NCI-H2171 (cell line): ENCODE data around the gene ABHD6.
"Not testable (repeated sequence)": the region's sequence is repeated elsewhere in the genome, so short reads cannot be mapped to it uniquely, and the experiment has no call there.

Source experiments
- DNase-seq: peaks from one replicate; lab custom pipeline; 2025; lab: John Stamatoyannopoulos, UW

ABHD6 gene

DNA sequence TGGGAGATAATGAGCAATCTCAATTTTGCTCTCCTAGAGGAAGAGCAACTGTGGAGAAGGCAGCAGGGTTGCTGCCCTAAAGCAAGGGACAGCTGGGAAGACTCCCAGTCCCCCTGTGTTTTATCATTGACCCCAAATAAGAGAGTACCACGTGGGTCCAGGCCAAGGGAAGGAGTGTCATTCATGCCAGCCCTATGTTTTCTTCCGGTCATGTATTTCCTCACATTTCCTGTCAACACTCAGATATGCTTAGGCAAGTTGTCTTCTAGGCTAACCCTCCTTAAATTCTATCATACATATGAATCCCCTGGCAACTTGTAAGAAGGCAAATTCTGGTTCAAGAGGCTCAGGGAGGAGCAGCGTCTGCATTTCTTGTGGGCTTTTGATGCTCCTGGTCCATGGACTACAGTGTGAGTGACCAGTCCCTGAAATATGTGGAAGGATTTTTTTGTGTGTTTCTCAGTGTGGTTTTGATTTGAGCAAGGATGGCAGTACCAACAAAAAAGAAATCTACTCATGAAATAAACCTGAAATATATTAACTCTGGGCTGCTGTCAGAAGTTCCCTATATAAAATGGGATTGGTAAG lies 36.5 kb downstream of the ABHD6 start:
- DNase-seq = no peak

DNA sequence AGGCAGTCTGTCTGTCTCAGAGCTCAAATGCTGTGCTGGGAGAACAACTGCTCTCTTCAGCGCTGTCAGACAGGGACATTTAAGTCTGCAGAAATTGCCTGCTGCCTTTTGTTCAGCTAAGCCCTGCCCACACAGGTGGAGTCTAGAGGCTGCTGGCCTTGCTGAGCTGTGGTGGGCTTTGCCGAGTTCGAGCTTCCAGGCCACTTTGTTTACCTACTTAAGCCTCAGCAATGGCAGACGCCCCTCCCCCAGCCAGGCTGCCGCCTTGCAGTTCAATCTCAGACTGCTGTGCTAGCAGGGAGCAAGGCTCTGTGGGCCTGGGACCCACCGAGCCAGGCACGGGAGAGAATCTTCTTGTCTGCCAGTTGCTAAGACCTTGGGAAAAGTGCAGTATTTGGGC lies 43.5 kb downstream of the ABHD6 start:
- DNase-seq = no peak

DNA sequence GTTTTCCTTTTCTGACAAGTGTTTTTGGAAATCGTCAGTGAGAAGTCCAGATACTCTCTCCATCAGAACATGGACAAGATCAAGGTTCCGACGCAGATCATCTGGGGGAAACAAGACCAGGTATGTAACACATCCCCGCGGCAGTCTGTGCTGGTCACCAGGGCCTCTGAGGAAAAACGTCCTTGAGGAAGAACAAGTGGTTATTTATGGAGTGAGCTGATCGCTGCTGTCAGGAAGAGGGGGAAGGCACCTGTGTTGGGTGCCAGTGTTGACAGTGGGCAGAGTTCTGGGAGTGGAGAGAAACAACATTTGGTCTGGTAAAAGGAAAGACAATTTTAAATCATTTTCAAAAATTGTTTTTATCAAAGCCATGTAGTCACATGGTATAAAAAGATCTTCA lies 47.7 kb downstream of the ABHD6 start:
- DNase-seq = no peak

DNA sequence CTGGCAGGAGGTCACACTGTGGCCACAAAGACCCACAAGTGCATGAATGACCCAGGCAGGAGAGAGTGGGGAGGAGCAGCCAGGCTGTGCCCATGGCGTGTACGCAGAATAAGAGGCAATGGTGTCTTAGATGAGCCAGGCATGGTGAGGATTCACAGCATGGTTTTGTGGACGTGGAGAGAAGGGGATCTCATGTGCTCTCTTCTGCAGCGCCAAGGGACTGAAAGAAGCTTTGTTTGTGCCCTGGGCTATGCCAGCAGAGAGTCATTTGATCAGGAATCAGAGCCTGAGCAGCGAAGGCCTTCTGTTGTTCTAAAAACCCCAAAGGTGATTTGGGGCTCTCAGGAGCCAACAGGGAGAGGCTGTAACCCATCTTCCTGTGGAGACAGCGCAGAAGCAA lies 49.8 kb downstream of the ABHD6 start:
- no peak for DNase-seq

DNA sequence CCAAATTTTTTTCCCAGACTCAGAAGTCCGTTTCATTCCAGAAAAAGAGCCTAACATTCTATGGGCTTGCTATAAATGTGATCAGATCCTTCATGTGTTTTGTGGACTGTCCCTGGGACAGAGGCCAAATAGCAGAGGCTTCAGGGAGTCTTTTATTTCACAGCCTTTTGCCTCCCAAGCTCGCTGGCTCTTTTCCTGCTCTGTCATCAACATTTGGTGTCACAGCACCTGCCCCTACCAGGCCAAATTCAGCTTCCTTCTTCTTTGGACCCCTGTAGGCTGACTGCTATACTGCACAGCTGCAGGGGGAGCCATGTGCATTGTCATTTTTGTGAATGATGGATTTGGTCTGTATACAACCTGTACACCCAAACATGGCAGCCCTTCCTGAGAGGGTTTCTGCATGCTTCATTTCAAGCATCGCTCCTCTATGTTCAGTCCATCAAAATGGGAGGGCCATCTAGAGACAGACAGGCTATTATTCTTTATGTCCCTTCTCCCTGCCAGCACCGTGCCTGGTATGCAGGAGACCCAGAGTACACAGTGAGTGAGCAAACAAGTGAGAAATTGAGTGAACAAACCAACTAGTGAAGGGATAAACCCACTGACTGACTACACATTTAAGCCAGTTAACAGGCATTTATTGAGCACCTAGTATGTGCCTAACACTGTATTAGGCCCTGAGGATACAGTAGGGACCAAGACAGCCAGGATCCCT lies 50.6 kb downstream of the ABHD6 start:
- DNase-seq = no peak

DNA sequence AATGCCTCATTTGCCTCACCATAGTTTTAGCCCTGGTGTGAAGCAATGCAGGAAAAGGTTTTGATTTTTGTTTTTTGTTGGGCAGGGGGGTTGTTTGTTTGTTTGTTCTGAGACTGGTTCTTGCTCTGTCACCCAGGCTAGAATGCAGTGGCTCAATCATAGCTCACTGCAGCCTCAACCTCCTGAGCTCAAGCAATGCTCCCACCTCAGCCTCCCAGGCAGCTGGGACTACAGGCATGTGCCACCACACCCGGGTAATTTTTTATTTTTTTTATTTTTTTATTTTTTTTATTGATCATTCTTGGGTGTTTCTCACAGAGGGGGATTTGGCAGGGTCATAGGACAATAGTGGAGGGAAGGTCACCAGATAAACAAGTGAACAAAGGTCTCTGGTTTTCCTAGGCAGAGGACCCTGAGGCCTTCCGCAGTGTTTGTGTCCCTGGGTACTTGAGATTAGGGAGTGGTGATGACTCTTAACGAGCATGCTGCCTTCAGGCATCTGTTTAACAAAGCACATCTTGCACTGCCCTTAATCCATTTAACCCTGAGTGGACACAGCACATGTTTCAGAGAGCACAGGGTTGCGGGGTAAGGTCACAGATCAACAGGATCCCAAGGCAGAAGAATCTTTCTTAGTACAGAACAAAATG lies 51.5 kb downstream of the ABHD6 start:
- DNase-seq = not testable (repeated sequence)

DNA sequence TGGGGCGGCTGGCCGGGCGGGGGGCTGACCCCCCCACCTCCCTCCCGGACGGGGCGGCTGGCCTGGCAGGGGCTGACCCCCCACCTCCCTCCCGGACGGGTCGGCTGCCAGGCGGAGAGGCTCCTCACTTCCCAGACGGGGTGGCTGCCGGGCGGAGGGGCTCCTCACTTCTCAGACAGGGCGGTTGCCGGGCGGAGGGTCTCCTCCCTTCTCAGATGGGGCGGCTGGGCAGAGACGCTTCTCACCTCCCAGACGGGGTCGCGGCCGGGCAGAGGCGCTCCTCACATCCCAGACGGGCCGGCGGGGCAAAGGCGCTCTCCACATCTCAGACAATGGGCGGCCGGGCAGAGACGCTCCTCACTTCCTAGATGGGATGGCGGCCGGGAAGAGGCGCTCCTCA lies 52.9 kb downstream of the ABHD6 start:
- not testable (repeated sequence) for DNase-seq

DNA sequence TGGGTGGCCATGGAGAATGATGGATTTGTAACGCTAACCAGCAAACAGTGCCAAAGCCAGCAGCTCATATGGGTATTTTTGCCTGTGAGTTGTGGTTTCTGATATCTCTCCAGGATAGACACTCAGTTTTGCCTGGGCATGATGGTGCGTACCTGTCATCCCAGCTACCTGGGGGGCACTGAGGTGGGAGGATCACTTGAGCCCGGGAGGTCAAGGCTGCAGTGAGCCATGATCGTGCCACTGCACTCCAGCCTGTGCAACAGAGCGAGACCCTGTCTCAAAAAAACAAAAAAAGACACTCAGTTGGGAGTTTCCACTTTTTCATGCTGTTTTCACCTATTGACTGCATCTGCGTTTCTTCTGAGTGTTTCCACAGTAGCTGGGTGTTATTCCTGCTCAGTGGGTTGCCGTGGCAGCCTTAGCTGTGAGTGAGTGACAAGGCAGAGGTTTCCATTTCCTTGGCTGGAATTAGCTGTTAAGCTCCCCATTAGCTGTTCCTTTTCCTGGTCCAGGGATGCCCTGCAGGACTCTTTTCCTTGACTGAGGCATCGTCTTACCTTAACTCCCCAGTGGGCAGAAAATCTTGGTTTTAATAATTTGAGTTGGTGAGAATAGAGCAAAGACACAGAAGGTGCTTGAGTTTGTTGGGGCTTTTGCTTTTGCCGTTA lies 54.2 kb downstream of the ABHD6 start:
- no peak for DNase-seq

DNA sequence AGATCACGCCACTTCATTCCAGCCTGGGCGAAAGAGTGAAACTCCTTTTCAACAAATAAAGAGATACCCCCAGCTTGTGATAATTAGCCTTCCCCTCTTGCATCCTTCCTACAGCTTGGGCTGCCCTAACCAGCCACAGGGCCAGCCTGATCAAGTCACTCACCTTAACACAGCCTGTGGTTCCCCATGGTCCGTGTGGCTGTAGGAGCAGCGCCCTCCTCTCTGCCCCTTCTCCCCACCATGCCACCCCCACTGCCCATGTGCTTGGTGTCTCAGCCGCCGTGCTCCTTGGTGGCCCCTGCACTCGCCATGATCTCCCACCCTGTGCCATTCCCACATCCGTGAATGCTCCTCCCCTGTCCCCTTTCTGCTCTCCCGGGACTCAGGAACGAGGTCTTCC lies 55.3 kb downstream of the ABHD6 start:
- no peak for DNase-seq

DNA sequence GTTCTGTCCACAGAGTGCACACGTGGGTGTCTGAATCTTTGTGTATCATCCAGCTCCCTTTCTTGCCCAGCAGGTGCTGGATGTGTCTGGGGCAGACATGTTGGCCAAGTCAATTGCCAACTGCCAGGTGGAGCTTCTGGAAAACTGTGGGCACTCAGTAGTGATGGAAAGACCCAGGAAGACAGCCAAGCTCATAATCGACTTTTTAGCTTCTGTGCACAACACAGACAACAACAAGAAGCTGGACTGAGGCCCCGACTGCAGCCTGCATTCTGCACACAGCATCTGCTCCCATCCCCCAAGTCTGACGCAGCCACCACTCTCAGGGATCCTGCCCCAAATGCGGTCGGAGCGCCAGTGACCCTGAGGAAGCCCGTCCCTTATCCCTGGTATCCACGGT lies 55.9 kb downstream of the ABHD6 start:
- no peak for DNase-seq

DNA sequence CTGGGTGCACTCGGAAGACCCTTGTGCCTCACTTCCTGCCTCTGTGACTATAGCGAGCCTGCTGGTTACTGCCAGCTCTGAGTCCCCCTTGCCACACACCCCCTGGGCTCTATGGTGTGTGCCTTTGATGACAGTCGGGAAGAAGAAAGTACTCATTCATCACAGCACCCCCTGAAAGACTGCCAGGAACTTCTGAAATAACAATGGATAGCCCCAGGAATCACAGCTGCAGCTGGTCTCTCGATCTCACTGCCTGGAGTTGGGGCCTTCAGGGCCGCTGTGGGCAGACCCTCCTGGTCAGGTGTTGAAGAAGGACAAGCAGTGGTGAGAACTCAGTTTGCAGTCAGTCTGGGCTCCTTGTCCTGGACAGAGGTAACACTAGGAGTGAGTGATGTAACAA lies 58.7 kb downstream of the ABHD6 start:
- DNase-seq = no peak

DNA sequence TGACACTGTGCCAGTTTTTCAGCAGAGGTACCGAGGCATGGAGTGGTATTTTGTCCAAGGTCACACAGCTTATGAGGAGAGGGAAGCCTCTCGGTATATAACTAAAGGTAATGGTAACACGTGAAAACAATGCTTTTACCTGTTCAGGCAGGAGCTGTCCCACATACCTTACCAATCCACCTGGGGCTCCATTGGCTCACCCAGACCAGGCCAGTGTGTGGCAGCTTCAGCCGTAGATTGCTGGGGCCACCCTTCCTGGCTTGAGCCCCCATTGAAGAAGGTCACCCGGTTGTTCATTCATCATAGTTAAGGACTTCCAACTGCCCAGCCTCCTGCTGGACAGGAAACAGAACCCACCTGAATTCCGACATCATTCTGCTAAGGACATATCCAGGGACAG lies 59.3 kb downstream of the ABHD6 start:
- no peak for DNase-seq

DNA sequence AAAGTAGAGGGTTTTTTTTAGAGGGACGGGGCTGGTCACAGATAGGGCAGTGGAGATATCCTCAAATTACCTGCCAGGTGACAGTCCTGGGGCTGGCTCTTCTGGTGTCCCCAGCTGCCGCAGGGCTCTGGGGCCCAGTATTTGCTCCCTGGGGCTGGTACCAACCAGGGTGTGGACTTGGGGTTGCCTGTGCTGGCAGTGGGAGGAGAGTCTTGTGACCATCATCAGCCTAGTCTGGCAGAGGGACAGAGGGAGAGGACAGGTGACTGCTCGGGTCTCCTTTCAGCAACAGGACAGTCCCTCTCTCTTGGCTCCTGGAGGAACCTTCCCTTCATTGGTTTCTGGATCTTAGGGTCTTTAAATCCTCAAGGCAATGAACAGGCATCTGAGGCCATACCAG lies 60.6 kb downstream of the ABHD6 start:
- DNase-seq = no peak

DNA sequence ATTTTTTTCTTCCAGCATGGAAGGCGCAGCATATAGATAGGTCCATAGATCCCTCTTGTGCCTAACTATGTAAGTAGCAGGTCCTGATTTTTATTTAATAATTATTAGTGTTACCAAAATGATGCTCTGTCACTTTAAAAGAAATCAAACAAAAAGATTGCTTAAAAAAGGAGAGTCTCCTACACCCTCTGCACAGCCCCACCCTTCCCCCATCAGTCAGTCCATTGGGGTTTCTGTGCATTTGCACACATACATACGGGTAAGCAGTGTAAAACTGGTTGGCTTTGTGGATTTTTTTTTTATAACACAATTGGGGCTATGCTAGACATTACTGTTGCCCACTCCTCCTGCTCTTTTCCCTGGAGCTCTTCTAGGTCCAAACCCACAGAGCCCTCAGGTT lies 61.5 kb downstream of the ABHD6 start:
- DNase-seq = no peak

DNA sequence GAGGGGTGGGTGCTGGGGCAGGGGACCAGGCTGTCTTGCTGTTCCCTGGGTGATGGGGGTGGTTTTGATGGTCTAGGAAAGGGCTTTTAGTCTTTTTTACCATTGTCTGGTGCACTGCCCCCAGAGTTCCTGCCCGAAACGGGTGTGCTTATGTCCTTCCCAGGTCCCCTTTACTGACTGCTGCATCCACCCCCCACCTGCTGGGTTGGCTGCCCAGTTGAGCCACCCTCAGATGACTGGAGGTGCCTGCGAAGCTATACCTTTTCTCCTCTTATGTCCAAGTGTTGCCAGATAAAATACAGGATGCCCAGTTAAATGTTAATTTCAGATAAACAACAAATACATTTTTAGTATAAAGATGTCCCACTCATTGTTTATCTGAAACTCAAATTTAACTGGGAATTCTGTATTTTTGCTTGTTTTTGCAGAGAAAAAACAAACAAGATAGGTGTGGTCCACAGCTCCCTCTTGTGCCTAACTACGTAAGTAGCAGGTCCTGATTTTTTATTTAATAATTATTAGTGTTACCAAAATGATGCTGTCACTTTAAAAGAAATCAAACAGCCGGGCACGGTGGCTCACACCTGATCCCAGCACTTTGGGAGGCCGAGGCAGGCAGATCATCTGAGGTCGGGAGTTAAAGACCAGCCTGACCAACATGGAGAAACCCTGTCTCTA lies 62.4 kb downstream of the ABHD6 start:
- DNase-seq = no peak

DNA sequence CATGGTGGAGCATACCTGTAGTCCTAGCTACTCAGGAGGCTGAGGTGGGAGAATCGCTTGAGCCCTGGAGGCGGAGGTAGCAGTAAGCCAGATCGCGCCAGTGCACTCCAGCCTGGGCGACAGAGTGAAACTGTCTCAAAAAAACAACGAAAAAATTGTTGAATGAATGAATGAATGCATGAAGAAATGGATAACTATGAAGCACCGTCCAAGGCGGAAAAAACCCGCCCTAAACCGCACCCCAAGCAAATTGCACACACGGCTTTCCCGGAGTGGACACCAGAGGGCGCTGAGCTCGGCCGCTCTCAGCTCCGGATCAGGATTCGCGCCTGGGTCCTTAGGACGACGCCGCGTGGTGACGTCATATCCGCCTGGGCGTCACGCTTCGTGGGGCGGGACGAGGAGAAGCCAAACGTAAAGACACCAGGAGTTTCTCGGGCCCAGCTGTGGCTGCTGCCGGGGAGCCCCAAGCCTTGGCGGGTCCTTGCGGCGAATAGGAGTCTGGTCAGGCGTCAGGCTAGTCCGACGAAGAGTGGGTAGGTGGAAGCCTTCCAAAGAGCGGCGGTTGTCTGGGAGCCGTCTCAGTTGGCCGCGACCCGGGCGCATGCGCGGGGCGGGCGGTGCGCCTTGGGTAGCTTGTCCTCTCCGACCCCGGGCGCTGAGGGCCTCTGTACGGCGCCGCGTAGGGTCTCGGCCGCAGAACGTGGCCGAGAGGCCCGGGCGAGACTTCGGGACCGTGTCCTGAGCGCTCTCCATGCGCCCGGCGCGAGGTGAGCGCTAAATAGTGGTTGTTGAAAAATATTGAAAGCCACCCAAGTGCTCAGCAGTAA lies 68.5 kb downstream of the ABHD6 start, which contains the start of the genes HTD2 and RPP14:
TSS of gene HTD2 (plus strand) at position 639 of the 830 bp plus-strand sequence. CDS start 11,094 bp downstream, outside the sequence.
TSS of gene RPP14 (plus strand) at position 364 of the 830 bp plus-strand sequence. CDS start 4,085 bp downstream, outside the sequence.
- peak; percentile 83 for DNase-seq

DNA sequence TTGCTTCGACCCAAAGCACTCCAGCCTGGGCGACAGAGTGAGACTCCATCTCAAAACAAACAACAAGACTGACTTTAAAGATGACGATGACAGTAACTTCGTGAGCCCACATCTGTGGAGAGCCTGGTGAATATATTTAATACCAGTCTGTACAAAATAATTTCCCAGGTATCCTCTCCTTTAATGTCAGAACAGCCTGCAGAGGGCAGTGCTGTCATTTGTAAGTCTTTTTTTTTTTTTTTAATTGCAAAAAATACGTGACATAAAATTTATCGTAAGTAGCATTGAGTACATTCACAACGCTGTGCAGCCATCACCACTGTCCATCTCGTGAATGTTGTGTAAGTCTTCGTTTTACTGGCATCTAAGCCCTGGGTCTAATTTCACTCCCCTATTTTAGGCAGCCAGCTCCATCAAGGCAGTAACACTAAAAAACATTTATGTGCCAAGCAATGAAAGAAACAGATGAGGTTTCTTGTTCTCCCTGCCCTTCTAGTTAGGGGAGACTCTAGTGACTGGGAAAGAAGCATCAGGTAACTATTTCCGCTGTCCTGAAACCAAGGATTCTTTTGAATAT lies 70.1 kb downstream of the ABHD6 start:
- peak; percentile 33 for DNase-seq

DNA sequence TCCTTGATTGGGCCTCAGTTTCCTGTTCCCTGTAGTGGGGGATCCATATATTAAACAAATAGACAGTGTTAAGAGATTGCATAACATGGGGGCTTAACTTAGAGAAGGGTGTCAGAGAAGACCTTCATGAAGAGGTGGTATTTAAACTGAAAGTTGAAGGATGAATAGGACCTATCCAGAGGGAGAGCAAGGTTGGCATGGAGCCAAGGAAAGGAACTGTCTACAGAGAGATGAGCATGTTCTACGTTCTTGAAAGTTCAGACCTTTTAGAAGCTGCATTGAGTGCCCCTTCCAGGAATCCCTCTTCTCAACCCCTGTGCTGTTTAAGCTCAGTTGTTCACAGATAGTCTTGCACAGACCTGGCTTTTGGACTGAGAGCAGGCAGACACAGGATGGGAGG lies 71.1 kb downstream of the ABHD6 start:
- no peak for DNase-seq

DNA sequence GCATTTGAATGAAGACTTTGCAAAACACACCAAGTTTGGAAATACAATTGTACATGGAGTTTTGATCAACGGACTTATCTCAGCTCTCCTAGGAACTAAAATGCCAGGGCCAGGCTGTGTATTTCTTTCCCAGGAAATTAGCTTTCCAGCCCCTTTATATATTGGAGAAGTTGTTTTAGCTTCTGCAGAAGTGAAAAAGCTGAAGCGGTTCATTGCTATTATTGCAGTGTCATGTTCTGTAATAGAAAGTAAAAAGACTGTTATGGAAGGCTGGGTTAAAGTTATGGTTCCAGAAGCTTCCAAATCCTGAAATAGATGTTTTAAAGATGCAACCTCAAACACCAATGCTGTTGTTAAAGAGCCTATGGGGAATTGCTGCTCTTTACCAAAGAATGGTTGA lies 80.2 kb downstream of the ABHD6 start:
- no peak for DNase-seq

DNA sequence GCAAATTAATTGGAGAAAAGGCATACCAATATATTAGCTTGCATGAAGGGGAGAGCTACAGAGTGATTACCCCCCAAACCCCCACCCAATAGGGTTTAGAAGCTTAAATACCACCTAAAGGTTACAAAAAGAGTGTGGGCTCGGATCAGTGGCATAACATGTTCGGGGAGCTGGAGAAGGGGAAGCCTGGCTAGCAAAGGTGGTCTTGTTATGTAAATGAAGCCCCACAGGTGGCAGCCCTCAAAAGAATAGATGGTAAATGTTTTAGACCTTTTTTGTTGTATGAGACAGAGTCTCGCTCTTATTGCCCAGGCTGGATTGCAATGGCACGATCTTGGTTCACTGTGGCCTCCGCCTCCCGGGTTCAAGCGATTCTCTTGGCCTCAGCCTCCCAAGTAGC lies 84.2 kb downstream of the ABHD6 start:
- no peak for DNase-seq

DNA sequence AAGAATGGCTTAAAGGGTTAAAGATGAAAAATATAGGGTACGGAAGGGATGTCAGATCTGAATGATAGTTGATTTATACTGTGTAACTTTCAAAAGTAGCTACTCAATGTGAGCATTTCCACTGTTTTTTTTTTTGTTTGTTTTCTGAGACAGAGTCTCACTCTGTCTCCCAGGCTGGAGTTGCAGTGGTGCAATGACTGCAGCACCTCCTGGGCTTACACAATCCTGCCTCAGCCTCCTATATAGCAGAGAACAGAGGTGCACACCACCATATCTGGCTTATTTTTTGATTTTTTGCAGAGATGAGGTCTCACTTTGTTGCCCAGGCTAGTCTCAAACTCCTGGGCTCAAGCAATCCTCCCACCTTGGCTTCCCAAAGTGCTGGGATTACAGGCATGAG lies 85.2 kb downstream of the ABHD6 start:
- no peak for DNase-seq
